ENCODE results near the gene AFP. TPM values are rescaled to one million over a fixed set of nuclear protein-coding genes. Genes with fewer than 3 reads are reported as not detected.

AFP gene
- total RNA-seq, 4 donors from 2014 or later: not detected

DNA sequence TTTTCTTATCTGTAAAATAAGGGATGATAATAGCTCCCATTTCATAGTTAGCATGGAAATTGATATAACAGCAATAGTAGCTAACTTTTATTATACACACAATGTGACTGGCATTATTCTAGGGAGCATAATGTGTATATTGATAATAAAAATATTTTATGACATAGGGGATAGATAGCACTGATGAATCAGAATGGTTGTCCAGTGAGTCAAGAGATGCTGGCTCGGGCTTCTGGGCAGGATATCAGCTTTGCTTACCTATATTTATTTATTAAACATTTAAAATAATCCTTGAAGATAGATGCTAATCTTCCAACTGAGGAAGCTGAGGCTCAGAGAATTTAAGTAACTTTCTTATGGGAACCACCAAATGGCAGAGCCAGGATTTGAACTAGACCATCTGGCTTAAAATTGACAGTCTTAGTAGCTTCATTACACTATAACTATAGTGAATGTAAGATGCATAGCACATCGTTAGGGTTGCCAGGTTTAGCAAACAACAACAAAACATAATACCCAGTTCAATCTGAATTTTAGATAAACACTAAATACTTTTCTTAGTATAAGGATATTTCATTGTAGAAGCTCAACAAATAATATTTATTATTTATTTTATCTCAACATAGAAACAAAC is 2.7 kb downstream of the AFP start:
- Histone ChIP-seq H3K27ac (no peak overlapping the region), H3K36me3 (no peaks in the 10 kb centered on the region), H3K9me3 (no peaks in the 10 kb centered on the region), H3K27me3 (no peaks in the 10 kb centered on the region), H3K4me1 (no peaks in the 10 kb centered on the region), H3K4me3 (no peak overlapping the region)
- peak in 1 of 3 donors; percentile 48 for DNase-seq
- no peak for TF ChIP-seq POLR2A (IDR thresholded peaks at IDR 0.05)
- TF ChIP-seq, protein P1, sequence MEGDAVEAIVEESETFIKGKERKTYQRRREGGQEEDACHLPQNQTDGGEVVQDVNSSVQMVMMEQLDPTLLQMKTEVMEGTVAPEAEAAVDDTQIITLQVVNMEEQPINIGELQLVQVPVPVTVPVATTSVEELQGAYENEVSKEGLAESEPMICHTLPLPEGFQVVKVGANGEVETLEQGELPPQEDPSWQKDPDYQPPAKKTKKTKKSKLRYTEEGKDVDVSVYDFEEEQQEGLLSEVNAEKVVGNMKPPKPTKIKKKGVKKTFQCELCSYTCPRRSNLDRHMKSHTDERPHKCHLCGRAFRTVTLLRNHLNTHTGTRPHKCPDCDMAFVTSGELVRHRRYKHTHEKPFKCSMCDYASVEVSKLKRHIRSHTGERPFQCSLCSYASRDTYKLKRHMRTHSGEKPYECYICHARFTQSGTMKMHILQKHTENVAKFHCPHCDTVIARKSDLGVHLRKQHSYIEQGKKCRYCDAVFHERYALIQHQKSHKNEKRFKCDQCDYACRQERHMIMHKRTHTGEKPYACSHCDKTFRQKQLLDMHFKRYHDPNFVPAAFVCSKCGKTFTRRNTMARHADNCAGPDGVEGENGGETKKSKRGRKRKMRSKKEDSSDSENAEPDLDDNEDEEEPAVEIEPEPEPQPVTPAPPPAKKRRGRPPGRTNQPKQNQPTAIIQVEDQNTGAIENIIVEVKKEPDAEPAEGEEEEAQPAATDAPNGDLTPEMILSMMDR (IDR thresholded peaks at IDR 0.05): no peak

DNA sequence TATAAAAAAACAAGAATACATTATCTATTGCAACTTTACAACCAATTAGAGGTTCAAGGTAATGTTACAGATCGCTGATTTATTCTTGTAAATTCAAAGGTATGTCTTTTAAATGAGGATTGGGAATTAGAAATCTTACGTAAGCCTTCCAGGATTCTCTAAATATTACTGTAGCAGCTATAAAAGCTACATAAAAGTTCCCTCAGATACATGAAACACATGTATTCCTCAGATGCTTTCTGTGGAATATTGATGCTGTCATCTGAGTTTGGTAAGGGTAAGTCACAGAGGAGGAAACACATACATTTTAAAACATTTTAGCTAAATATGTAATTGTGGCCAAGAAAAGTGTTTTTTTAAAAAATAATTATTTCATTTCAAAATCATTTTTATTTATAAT is 3.4 kb downstream of the AFP start:
- Histone ChIP-seq H3K27ac (no peak overlapping the region), H3K4me3 (no peak overlapping the region), H3K27me3 (no peaks in the 10 kb centered on the region), H3K36me3 (no peaks in the 10 kb centered on the region), H3K9me3 (no peaks in the 10 kb centered on the region), H3K4me1 (no peaks in the 10 kb centered on the region)
- TF ChIP-seq POLR2A (IDR thresholded peaks at IDR 0.05): no peak
- TF ChIP-seq, protein P1 (IDR thresholded peaks at IDR 0.05): no peak
- DNase-seq: no peak

- DNase-seq: no peak
- TF ChIP-seq POLR2A (IDR thresholded peaks at IDR 0.05): no peak
- TF ChIP-seq, protein P1 (IDR thresholded peaks at IDR 0.05): no peak
- no peaks in the 10 kb centered on the region for H3K36me3 ChIP-seq
Measured at GRCh38 chr4:73439991-73440390, 4.0 kb downstream of the AFP start.

DNA sequence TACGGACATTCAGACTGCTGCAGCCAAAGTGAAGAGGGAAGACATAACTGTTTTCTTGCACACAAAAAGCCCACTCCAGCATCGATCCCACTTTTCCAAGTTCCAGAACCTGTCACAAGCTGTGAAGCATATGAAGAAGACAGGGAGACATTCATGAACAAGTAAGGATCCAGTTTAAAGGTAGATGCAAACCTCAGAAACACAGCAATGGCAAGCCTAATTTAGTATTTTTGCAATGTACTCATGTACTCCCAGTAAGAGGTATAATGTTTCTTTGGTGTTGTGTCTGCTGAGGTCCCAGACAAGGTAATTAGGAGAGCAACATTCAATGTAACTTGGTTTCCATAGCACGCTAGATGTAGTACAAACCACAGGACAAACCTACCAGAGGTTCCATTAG is 4.6 kb downstream of the AFP start:
- H3K27ac ChIP-seq: no peak overlapping the region
- DNase-seq: no peak
- no peaks in the 10 kb centered on the region for H3K27me3 ChIP-seq
- no peak overlapping the region for H3K4me3 ChIP-seq
- no peaks in the 10 kb centered on the region for H3K9me3 ChIP-seq
- no peaks in the 10 kb centered on the region for H3K4me1 ChIP-seq
- TF ChIP-seq, protein P1 (IDR thresholded peaks at IDR 0.05): no peak
- TF ChIP-seq POLR2A (IDR thresholded peaks at IDR 0.05): no peak
- no peaks in the 10 kb centered on the region for H3K36me3 ChIP-seq

More at GRCh38 chr4:73439991-73440390, 4.0 kb downstream of the AFP start:
- no peaks in the 10 kb centered on the region for H3K27me3 ChIP-seq
- no peak overlapping the region for H3K4me3 ChIP-seq
- H3K4me1 ChIP-seq: no peaks in the 10 kb centered on the region
- no peak overlapping the region for H3K27ac ChIP-seq
- H3K9me3 ChIP-seq: no peaks in the 10 kb centered on the region

DNA sequence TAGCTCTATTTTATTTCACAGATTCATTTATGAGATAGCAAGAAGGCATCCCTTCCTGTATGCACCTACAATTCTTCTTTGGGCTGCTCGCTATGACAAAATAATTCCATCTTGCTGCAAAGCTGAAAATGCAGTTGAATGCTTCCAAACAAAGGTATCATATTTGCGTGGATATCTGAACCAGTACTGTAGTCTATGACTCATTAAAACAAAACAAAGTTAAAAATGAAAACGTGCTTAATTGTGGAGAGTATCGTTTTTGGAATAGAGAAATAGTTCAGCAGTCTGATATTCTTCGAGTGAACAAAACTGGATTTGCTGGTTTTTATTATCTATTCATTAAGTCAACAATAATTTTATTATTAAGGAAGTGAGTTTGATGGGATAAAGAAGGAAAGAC is 6.3 kb downstream of the AFP start:
- no peak for TF ChIP-seq POLR2A (IDR thresholded peaks at IDR 0.05)
- TF ChIP-seq, protein P1 (IDR thresholded peaks at IDR 0.05): no peak
- no peak for DNase-seq
- Histone ChIP-seq H3K4me3 (no peak overlapping the region), H3K4me1 (no peaks in the 10 kb centered on the region), H3K36me3 (no peaks in the 10 kb centered on the region), H3K9me3 (no peaks in the 10 kb centered on the region), H3K27me3 (no peaks in the 10 kb centered on the region), H3K27ac (no peak overlapping the region)

GRCh38 chr4:73443224-73443623 is 7.2 kb downstream of the AFP start:
- Histone ChIP-seq H3K4me1 (no peaks in the 10 kb centered on the region), H3K36me3 (no peaks in the 10 kb centered on the region), H3K27me3 (no peaks in the 10 kb centered on the region), H3K27ac (no peak overlapping the region), H3K9me3 (no peaks in the 10 kb centered on the region), H3K4me3 (no peak overlapping the region)
- TF ChIP-seq, protein P1 (IDR thresholded peaks at IDR 0.05): no peak
- no peak for TF ChIP-seq POLR2A (IDR thresholded peaks at IDR 0.05)
- no peak for DNase-seq
